ENCODE results near the gene OR1B1.
"Not testable (repeated sequence)": the region's sequence is repeated elsewhere in the genome, so short reads cannot be mapped to it uniquely, and the experiment has no call there.

OR1B1 gene

DNA sequence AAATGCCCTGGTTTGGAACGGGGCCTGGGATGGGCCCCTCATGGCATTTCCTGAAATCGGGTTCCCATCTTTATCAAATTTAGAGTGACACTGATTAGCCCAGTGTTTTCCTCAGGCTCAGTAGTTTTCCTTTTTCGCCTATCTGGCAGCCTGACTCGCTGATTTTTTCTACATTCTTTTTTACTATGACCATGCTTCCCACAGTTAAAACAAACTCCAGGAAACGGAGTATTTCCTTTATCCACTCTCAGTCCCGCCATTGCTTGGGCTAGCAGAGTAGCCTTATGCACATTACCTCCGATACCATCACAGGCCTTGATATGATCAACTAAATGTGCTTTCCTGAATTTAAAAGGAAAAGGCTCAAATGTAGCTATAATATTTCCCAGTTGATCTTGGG lies 37.4 kb downstream of the OR1B1 start:
- TF ChIP-seq, protein P1, sequence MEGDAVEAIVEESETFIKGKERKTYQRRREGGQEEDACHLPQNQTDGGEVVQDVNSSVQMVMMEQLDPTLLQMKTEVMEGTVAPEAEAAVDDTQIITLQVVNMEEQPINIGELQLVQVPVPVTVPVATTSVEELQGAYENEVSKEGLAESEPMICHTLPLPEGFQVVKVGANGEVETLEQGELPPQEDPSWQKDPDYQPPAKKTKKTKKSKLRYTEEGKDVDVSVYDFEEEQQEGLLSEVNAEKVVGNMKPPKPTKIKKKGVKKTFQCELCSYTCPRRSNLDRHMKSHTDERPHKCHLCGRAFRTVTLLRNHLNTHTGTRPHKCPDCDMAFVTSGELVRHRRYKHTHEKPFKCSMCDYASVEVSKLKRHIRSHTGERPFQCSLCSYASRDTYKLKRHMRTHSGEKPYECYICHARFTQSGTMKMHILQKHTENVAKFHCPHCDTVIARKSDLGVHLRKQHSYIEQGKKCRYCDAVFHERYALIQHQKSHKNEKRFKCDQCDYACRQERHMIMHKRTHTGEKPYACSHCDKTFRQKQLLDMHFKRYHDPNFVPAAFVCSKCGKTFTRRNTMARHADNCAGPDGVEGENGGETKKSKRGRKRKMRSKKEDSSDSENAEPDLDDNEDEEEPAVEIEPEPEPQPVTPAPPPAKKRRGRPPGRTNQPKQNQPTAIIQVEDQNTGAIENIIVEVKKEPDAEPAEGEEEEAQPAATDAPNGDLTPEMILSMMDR (IDR thresholded peaks at IDR 0.05; ENCODE audit: extremely low read depth, missing control alignments) = no peak
- no peak for DNase-seq (ENCODE audit: low spot score)

DNA sequence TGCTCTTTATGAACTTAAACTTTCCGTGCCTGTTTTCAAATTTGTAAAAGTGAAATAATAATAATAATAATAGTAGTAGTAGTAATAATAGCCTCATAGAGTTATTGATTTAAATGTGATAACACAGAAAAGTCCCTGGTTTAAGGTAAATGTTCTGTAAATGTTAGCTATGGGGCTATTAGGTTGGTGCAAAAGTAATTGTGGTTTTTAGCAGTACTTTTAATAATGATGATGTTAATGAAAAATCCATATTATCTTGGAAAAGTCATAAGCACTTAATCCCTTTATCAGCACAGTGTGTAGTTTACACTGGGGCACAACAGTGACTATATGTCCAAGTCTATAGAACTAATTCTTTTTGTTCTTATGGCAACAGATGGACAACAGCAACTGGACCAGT lies 43.1 kb downstream of the OR1B1 start, which contains the start of gene OR1Q1:
OR1Q1 (plus strand) TSS at position 377 of the 400 bp plus-strand sequence; CDS start at position 377, 0 bp downstream.
- TF ChIP-seq, protein P1 (IDR thresholded peaks at IDR 0.05; ENCODE audit: extremely low read depth, missing control alignments) = no peak

DNA sequence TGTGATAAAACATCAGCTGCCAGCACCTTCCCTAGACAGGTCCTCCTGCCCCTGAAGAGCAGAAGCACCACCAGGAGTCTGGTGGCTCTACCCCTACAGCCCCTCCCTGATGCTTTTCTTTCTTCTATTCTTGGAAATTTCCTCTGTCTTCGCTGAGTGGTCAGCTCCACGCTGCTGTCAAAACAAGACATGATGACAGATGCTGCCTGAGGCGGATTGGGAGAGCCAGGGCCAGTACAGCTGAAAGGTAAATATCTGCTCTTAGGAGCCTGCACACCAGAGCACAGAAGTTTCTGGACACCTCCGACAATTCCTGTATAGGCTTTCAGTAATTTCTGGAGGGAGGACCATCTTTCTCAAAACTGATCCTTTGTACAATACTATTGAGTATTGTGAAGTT lies 47.6 kb downstream of the OR1B1 start:
- TF ChIP-seq, protein P1 (IDR thresholded peaks at IDR 0.05; ENCODE audit: extremely low read depth, missing control alignments) = no peak
- DNase-seq (ENCODE audit: low spot score) = no peak

More for the DNA sequence above, 43.1 kb downstream of the OR1B1 start, which contains the start of gene OR1Q1:
- no peak for DNase-seq (ENCODE audit: low spot score)

DNA sequence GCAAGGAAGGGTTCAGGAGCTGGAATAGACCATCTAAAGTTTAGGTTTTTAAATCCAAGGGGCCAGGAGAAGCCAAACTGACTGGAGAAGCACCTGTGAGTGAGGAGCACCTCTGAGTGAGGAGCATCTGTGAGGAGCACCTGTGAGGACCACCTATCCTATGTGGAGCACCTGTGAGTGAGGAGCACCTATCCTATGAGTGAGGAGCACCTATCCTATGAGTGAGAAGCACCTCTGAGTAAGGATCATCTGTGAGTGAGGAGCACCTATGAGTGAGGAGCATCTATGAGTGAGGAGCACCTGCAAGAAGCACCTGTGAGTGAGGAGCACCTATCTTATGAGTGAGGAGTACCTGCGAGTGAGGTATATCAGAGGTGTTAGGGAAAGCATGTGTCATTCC lies 50.8 kb downstream of the OR1B1 start:
- TF ChIP-seq, protein P1 (IDR thresholded peaks at IDR 0.05; ENCODE audit: extremely low read depth, missing control alignments) = no peak
- no peak for DNase-seq (ENCODE audit: low spot score)

DNA sequence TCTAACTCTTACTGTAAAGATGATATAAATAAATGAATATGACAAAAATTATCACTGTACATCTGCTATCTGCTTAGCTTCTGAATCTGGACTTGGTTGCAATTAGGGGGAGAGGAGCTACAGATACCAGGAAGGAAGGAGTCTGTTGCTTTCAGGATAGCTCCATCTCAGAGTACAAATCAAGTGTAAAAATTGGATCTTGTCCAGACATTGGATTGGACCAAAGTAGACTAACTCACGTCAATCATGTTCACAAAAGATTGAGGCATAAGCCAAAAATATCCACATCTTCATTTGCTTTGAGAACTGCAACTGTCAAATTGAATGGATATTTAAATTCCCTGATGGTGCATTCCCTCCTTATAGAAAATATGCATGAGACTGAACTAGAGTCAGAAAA lies 51.7 kb downstream of the OR1B1 start:
- TF ChIP-seq, protein P1 (IDR thresholded peaks at IDR 0.05; ENCODE audit: extremely low read depth, missing control alignments) = no peak
- DNase-seq (ENCODE audit: low spot score) = no peak

DNA sequence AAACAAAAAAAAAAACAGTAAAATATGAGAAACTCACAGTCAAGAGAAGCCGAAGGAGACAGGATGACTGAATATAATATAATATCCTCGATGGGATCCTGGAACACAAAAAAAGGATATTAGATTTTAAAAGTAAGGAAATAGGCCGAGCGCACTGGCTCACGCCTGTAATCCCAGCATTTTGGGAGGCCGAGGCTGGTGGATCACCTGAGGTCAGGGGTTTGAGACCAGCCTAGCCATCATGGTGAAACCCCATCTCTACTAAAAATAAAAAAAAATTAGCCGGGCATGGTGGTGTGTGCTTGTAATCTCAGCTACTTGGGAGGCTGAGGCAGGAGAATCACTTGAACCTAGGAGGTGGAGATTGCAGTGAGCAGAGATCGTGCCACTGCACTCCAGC lies 74.1 kb downstream of the OR1B1 start, which contains the start of gene OR1L8:
OR1L8 (minus strand) TSS at position 101 of the 400 bp plus-strand sequence. CDS start 14,907 bp downstream, outside the sequence.
- DNase-seq (ENCODE audit: low spot score) = not testable (repeated sequence)

DNA sequence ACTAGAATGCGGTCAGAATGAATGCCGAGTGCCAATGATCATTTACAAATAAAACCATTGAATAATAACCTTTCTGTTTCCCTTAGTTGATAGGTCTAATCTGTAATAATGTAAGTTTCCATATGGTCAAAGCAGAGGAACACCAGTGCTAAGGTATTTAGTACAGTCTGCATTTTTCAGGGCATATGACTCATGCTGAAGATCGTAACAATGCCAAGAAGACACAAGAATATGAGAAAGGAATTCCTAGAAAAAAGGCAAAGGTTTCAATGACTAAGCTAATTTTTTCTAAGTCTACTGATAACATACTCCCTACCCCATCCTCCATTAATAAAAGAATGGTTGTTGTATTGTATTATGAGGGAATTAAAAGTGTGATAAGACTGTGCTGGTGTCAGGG lies 77.1 kb downstream of the OR1B1 start:
- TF ChIP-seq, protein P1 (IDR thresholded peaks at IDR 0.05; ENCODE audit: extremely low read depth, missing control alignments) = no peak
- no peak for DNase-seq (ENCODE audit: low spot score)

DNA sequence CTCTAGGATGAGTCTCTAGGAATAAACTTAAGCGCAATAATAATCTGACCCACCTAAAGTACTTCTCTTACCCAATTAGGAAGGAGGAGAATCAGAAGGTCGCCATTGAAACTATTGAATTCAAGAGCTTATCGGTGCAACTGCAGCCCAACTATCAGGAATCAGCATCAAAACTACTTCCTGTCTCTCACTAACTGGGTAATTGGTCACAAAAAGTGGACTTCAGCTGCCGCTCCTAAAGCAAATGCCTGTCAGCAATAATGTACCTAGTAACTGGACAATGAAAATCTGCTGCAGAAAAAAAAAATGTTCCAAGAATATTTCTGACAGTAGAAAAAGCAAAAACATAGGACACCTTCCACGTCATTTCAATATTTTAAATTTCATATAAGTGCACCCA lies 77.6 kb downstream of the OR1B1 start:
- TF ChIP-seq, protein P1 (IDR thresholded peaks at IDR 0.05; ENCODE audit: extremely low read depth, missing control alignments) = no peak
- no peak for DNase-seq (ENCODE audit: low spot score)

Data from GM20000 (cell line).